Suppressor macrophage treated with lipopolysaccharide for 1 hour (primary cell): ENCODE data around the gene SPINT1.

ENCODE experiments used
- DNase-seq, 3 donors: peaks; one replicate each; pipeline ENCODE4 v3.0.0-alpha.2; 2020 to 2022

The SPINT1 gene

DNA sequence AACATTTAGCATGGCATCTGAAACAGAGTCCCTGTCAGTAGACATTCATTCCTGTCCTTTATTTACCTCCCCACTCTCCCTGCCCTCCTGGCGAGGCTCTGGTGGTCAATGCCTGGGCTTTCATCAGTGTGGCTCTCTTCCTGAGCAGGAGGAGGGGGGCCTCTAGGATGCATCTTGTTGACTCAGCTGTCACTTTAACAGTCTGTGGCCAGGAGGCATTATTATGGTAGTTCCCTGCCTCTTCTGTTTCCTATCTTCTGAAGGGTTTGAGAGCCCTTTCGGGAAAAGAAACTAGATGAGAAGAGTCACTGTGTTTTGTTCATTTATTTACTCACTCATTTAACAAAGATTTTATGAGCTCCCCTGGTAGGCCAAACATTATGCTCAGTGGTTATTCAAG, 13.0 kb upstream of the SPINT1 start:
- DNase-seq = no peak

DNA sequence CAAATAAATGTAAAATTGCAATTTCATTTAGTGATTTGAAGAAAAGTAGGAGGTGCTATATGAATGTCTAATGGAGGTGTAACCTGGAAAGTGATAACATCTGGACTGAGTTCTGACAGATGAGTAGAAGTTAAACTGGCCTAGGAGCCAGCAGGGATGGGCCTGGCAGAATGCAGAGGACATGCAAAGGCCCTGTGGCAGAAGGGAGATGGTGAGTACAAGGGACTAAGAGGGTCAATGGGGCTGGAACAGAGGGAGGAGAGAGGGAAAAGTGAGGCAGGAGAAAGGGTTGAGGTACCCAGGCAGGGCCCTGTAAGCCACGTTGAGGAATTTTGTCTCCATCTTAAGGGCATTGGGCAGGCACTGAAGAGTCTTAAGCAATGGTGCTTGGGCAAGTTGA, 12.0 kb upstream of the SPINT1 start:
- DNase-seq = no peak

DNA sequence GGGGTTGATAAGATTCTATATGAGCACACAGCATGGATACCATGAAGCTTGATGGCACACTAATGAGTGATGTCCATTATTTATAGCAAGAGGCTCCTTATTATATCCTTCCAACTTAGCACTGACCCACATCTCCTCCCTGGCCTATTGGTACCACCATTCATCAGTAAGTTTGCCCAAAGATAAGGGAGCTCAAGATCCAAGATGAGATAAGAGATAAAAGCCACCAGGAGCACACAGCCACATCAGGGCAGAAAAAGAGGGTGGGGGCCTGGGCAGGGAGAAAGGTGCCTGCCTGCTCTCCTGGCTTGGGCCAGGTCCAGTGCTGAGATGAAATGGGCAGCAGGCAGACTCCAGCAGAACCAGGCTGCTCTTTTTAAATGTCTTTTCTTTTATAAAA, 10.9 kb upstream of the SPINT1 start:
- DNase-seq = no peak

DNA sequence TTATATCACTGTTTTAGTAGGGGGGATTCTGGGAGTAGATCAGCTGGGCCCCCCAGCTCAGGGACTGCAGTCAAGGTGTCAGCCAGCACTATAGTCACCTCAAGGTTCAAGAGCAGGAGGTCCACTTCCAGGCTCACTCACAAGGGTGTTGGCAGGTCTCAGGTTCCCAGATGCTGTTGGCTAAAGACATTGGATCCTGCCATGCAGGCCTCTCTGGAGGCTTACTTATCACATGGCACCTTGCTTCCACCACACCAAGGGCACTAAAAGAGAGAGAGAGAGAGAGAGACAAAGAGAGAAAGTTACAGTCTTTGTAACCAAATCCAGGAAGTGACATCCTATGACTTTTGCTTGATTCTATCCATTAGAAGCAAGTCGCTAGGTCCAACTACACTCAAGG, 7.8 kb upstream of the SPINT1 start:
- DNase-seq = no peak

DNA sequence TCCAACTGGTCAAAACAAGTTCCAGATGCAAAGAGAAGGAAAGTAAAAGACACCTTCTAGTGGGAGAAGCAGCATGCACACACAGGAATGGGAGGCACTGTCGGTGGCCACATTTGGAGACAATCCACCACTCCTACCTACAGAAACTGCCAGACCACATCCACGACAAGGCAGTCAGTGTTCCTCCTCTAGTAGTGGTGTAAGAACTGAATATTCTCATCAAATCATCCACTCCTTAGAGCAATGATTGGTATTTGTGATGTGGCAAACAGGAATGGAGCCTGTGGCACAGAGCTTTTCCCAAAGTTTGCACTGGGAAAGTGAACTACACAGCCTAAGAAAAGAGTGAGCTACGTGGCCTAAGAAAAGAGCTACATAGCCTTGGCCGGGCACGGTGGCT, 5.1 kb upstream of the SPINT1 start:
- DNase-seq = no peak

DNA sequence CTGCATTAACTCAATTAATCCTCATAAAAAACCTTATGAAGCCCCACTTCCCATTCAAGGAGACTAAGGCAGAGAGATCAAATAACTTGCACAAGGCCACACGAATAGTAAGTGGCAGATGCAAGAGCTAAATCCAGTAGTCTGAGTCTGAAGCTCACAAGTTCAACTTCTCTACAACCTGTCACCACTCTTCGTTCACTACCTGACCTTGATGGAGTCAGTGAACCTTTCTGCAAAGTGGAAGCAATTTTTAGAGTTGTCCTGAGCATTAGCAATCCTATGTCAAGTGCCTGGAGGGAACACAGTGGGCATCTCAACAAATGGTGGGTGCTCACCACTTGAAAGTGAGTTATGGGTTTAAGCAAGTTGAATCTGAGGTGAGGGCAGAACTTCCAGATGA, 2.1 kb upstream of the SPINT1 start:
- no peak for DNase-seq

DNA sequence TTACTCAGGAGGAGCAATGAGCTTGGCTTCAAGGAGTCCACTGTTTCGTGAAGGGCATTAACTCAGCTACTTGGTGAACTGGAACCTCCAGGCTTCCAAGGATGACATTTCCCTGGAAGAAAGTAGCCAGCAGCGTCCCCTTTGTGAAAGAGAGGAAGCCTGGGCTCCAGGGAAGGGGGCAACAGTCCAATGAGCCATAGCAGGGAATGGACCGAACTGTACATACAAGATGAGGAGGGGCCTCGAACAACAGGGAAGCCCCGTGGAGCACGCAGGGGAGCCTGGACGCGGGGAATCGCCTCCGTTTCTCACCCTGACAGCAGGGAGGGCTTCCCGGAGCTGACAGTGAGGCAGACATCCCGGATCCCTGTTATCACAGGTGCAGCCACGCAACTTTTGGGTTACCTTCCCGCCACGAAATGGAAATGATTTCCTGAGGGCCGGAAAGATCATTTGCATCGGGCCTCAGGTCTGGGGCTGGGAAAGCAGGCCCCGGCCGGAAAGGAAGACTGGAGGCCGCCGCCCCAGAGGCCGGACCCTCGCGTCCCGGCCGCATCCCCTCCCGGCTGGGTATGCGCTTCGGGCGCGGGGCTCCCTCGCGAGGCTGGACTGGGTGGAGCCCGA, 475 bp upstream of the SPINT1 start:
- no peak for DNase-seq

DNA sequence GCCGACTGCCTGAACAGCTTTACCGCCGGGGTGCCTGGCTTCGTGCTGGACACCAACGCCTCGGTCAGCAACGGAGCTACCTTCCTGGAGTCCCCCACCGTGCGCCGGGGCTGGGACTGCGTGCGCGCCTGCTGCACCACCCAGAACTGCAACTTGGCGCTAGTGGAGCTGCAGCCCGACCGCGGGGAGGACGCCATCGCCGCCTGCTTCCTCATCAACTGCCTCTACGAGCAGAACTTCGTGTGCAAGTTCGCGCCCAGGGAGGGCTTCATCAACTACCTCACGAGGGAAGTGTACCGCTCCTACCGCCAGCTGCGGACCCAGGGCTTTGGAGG, 815 bp downstream of the SPINT1 start:
- DNase-seq = peak; percentile 42 to 67 (median 52)

DNA sequence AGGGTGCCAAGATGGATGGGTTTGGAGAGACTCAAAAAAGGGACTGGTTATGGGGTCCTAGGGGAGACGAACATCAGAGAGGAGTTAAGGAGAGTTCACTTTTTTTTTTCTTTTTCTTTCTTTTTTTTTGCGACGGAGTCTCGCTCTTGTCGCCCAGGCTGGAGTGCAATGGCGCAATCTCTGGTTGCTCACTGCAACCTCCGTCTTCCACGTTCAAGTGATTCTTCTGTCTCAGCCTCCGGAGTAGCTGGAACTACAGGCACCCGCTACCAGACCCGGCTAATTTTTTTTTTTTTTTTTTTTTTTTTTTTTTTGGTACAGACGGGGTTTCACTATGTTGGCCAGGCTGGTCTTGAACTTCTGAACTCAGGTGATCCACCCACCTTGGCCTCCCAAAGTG, 1.2 kb downstream of the SPINT1 start:
- peak; percentile 25 to 46 (median 45) for DNase-seq

DNA sequence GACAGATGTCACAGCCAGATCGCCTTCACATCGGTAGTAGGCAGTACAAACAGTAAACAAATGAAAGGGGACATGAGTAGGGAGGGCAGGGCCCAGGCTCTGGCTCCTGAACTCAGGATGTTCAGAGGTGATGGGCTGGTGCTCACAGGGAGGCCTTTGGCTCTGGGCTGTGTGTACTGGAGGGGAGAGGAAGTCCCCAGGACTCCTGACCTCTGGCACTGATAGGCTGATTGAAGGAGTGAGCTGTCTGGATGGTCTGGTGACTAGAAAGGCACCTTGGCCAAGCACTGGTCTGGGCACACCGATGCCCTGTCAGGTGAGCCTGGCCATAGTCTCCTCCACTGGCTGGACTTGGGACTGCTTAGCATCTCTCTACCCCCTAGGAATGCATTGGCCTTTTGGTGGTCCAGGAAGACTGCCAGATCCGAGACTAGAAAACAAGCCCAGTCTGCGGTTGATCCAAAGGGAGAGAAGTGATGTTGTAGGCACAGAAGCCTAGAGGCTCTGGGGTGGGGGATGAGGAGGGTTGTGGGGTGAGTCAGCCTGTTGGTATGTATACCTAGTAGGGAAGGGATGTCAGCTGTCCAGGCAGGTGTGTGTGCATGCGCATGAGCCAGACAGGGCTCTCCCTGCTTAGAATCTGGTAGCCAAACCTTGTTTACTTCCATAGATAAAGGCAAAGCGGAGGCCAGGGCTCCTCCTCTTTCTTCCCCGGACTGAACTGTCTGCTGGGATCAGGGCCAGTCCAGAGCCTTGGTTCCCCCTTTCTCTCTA, 1.9 kb downstream of the SPINT1 start:
- DNase-seq = peak in 1 of 3 donors; percentile 23

DNA sequence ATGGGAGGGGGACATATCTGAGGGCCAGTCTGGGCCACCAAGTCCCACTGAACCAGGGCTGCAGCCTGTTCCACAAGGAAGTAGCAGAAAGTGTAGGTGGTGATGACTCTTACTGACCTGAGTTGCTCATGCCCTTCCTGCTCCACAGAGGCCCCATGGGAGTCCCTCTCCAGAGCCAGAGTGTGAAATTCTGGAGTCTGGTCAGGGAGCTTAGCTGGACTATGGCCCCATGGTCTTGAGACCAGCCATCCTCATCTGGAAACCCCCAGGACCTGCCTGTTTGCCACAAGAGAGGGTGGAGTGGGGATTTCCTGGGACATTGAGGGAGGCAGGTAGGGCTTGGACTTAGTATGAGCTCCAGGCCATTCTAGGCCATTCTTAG, 3.0 kb downstream of the SPINT1 start:
- peak; percentile 72 to 88 (median 77) for DNase-seq

DNA sequence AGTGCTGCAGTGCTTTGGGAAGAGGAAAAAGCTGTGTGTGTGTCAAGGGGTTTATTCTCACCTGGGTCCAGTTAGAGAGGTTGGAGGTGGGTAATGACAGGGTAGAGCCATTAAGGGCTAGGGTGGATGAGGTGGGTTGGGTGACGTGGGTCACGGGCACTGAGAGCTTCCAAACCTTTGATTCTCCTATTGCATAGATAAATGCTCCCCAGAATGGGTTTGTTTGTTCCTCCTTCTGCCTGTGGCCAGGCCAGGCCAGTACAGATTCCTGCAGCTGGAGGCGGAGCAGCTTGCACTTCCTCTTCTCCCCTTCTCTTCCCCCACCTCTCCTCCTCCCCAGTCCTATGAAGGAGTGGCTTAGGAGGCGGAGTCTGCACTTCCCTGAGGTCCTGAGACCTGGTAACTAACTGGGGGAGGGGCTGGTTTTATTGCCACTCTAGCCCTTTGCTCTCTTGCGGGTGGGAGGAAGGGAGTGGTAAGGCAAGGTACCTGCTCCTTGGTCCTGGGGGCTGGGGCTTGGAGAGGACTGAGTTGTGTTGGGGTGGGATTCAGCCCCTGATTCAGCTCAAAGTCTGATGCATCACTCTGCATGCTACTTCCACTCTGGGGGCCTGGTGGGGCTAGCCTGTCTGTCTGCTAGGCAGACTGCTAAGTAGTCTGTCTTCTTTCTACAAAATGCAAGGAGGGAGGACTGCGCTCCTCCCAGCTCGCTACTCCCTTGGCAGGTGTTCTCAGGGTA, 3.5 kb downstream of the SPINT1 start:
- peak; percentile 88 to 91 (median 89) for DNase-seq

DNA sequence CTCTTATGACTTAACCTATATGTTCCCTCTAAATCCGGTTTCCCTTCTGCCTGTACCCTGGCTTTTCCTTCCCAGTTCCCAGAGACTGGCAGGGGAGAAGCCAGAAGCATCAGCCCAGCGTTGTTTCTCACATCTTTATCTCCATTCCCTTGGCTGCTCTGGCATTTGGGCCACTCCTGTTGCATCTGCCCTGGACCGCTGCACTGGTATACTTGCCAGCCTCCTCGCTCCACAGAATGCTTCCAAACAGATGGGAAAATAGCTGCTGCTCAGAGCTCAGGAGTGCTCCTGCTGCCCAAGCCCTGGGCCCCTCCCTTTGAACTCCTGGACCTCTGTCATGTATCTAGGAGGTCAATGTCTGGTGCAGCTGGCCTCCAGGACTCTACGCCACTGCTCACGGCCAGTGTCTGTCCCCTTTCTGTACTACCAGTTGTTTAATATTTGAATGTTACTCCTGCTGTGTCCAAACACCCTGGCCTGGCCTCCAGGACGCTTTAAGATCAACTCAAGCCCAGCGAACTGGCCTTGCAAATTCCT, 6.8 kb downstream of the SPINT1 start:
- no peak for DNase-seq

DNA sequence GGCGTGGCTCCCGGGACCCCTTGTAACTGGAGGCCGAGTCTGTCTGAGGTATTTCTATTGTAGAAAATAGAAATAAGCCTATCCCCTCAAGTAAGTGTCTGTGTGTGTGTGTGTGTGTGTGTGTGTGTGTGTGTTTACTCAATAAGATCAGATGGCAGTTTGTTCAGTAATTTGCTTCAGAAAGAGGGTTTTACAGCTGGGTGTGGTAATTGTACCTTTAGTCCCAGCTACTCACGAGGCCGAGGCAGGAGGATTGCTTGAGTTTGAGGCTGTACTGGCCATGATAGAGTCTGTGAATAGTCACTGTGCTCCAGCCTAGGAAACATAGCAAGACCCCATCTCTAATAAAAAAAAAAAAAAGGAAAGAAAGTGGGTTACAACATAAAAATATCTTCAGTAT, 8.7 kb downstream of the SPINT1 start:
- no peak for DNase-seq

DNA sequence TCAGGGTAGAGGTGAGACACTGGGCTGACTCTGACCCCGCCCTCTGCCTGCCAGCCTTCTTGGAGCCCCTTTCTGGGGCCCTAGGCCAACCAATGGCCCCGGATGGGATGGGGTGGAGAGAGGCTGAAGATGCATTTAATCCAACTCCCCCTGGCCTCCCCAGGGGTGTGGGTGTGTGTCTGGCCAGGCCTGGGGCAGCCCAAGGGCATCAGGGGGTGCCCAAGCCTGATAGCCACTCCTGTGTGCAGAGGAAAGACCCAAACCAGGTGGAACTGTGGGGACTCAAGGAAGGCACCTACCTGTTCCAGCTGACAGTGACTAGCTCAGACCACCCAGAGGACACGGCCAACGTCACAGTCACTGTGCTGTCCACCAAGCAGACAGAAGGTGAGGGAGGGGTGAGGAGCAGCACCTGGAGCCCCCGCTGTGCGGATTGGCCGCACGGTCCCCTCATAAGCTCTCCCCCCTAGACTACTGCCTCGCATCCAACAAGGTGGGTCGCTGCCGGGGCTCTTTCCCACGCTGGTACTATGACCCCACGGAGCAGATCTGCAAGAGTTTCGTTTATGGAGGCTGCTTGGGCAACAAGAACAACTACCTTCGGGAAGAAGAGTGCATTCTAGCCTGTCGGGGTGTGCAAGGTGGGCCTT, 9.5 kb downstream of the SPINT1 start:
- DNase-seq = no peak

DNA sequence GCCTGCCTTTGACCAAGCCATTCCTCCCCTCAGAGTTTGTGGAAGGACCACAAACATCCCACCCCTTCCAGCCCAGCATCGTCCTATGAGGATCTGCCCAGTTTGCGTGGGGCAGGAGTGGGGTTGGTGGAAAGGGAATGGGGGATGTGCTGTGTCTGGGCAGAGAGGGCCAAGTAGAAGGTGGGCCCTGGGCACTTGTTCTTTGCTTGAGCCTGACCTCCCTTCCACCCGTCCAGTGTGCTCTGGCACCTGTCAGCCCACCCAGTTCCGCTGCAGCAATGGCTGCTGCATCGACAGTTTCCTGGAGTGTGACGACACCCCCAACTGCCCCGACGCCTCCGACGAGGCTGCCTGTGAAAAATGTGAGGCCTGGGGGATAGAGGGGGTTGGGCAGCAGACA, 10.3 kb downstream of the SPINT1 start:
- no peak for DNase-seq

DNA sequence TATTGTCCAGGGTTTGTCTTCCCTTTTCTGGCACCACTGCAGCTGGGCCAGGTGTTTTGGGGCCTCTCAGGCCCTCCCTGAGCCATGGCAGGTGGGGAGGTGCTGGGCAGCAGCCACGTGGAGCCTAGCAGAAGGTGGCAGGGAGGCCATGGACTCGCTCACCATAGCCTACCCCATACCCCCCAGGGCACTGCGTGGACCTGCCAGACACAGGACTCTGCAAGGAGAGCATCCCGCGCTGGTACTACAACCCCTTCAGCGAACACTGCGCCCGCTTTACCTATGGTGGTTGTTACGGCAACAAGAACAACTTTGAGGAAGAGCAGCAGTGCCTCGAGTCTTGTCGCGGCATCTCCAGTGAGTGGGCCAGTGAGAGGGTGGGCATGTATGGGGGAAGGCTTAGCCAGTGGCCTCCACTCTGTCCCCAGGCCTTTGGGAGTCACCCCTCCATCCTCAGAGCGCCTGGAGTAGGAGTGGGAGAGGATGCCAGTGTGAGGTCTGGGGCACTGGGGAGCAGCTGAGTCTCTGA, 11.9 kb downstream of the SPINT1 start:
- DNase-seq = no peak

DNA sequence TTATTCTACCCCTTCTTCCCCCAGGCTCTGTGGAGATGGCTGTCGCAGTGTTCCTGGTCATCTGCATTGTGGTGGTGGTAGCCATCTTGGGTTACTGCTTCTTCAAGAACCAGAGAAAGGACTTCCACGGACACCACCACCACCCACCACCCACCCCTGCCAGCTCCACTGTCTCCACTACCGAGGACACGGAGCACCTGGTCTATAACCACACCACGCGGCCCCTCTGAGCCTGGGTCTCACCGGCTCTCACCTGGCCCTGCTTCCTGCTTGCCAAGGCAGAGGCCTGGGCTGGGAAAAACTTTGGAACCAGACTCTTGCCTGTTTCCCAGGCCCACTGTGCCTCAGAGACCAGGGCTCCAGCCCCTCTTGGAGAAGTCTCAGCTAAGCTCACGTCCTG, 12.9 kb downstream of the SPINT1 start:
- DNase-seq = no peak

DNA sequence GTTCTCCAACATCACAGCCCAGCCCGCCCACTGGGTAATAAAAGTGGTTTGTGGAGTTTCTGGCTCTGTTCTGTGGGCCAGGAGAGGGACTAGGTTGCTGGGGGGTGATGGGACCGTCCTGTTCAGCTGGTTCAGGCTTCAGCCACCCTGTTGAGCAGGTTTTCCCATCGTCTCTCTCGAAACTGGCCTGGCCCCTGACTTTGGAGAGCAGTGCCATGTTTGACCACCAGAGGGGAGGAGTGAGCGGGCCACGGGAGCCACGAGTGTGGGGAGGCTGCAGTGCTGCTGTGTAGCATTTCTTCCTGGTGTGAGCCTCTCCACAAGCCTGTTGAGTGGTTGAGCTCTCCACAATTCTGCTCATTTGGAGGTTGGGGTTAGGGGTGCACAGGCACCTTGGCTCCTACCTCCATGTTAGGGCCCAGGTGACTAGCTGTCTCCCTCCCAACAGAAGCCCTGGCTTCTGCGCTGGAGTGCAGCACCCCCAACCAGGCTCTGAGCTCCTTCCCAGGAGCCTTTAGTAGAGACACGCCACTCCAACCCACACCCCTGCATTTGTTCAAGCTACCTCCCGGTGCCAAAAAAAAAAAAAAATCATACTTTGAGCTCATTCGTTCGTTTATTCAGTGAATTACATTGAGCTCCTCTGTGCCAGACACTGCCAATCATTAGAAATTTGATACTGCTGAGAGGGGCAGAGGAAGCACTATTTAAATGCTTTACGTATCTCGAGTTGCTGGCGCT, 13.9 kb downstream of the SPINT1 start:
- DNase-seq = peak; percentile 70 to 82 (median 81)

DNA sequence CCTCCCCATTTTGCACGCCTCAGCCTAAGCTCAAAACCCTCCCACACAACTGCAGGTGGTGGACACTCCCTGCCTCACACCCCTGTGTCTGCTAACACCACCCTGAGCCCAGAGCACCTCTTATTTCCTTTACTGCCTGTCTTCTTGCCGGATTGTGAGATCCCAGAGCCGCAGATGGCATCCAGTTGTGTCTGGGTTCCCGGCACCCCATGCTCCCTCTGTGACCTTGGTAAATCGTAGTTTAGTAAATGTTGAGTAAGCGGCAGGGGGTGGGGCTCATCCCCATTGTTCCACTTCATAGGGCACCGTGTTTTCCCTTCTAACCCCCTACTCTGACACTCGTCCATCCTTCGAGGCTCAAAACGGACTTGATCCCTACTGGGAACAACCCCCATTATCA, 14.9 kb downstream of the SPINT1 start:
- no peak for DNase-seq

DNA sequence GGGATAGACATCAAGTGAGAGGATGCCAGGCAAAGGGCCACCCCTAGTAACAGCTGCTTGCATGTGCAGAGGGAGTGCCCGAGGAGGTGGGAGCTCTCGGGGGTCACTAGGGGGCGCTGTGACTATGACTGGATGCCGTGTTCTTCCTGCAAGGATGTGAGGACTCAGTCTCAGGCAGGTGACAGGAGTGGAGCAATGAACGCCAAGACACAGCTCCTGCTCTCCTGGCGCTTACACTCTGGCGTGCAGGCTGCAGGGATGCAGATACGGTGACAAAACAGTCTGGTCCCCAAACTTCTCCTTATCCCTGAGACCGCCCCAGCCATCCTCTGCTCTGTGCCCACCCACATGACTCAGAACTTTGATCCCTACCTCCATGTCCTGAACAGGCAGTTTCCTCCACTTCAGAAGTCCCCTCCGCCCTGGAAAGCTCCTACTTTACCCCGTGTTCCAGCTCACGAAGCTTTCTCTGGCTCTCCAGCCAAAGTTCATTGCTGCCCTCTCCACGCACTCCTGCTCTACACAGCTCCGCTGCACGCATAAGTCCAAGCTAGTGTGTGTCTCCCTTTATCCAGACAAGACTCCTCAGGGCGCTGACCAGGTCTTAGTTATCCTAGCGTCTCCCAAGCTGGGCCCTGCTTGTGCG, 15.5 kb downstream of the SPINT1 start:
- DNase-seq = peak; percentile 67 to 89 (median 75)

DNA sequence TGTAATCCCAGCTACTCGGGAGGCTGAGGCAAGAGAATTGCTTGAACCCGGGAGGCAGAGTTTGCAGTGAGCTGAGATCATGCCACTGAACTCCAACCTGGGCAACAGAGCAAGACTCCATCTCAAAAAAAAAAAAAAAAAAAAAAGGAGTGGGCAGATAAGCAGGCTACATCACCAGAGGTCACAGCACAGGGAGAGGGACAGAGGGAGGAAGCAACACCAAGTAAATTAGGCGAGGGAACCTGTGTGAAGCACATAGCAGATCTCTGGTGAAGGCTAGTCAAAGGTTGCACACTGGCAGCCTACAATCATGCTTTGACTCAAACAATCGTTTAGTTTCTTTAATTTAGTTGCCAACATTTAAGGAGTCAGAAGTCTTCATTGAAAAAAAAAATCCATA, 17.3 kb downstream of the SPINT1 start:
- DNase-seq = peak in 1 of 3 donors; percentile 27
